ENCODE results near the gene ZNF512.

ZNF512 gene

DNA sequence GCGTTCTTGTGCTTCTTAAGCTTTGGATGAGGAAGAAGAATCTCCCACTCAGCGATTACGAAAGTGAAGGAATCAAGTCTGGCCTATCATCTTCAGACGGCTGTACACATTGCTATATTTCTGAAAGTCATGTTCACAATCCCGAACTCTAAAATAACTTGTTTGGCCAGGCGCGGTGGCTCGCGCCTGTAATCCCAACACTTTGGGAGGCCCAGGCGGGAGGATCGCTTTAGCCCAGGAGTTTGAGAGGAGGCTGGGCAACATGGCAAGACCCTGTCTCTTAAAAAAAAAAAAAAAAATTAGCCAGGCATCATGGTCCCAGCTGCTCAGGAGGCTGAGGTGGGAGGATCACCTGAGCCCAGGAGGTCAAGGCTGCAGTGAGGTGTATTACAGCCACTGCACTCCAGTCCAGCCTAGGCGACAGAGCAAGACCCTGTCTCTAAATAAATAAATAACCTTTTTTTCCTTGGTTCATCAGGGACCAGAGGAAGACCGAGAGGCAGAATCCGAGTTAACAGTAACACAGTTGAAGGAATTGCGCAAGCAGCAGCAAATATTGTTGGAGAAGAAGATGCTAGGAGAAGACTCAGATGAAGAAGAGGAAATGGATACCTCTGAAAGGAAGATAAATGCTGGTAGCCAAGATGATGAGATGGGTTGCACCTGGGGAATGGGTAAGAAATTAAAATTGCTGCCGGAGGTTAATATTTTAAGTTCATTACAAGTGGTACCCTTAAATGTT, 82.0 kb downstream of the ZNF512 start:
- Histone ChIP-seq H3K27me3 (ENCODE audit: control insufficient read depth, insufficient read depth, low read length) (no peaks in the 10 kb centered on the region), H3K9ac (ENCODE audit: low read depth, low read length) (no peak overlapping the region), H3K4me1 (ENCODE audit: control insufficient read depth, insufficient read depth, low read length) (peaks cover 3% of the 10 kb centered on the region), H3K4me3 (ENCODE audit: low read depth, low read length) (peak overlapping the region; percentile 85), H3K9me3 (ENCODE audit: control insufficient read depth, insufficient read depth, low read length) (no peaks in the 10 kb centered on the region), H3K36me3 (ENCODE audit: control insufficient read depth, insufficient read depth, low read length) (peaks cover 12% of the 10 kb centered on the region)

DNA sequence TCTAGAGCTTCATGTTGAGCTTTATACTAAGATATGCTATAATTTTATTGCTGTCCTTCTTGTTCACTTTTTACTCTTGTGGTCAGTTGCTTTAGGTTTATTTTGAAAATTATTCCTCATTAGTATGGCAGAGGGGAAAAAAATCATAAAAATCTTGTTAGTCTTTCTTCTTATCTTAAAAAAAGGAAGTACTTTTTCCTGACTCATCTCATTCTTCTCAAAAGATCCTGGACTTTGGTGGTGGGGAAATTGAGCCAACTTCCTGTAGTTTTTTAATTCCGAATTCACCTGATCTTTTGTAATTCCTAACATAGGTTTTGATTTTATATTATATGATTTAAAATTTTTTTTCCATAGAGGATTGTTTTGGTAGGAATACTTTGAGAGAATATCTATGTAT, 84.6 kb downstream of the ZNF512 start:
- H3K27me3 ChIP-seq (ENCODE audit: control insufficient read depth, insufficient read depth, low read length) = no peaks in the 10 kb centered on the region
- no peak overlapping the region for H3K4me3 ChIP-seq (ENCODE audit: low read depth, low read length)
- H3K36me3 ChIP-seq (ENCODE audit: control insufficient read depth, insufficient read depth, low read length) = peaks cover 2% of the 10 kb centered on the region
- no peak overlapping the region for H3K9ac ChIP-seq (ENCODE audit: low read depth, low read length)
- H3K4me1 ChIP-seq (ENCODE audit: control insufficient read depth, insufficient read depth, low read length) = peaks cover 3% of the 10 kb centered on the region
- no peaks in the 10 kb centered on the region for H3K9me3 ChIP-seq (ENCODE audit: control insufficient read depth, insufficient read depth, low read length)

DNA sequence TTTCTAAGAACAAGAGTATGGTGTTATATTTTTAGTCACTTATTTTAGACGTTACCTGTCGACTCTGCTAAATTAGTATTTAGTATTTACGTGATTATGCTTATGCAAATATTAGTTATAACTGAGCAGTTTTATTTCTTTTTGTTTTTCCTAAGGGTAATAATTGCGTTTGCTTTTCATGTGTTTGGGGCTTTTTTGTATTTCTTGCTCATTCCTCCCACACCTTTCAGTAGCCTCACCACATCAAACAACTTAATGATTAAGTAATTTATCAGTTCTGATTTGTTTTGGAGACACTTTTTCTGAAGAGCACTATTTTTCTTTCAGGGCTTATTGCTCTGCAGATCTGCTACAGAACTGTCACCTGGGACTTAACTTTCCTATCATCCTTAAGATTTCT, 88.4 kb downstream of the ZNF512 start:
- Histone ChIP-seq H3K36me3 (ENCODE audit: control insufficient read depth, insufficient read depth, low read length) (peaks cover 2% of the 10 kb centered on the region), H3K9me3 (ENCODE audit: control insufficient read depth, insufficient read depth, low read length) (no peaks in the 10 kb centered on the region), H3K27me3 (ENCODE audit: control insufficient read depth, insufficient read depth, low read length) (no peaks in the 10 kb centered on the region), H3K4me1 (ENCODE audit: control insufficient read depth, insufficient read depth, low read length) (no peaks in the 10 kb centered on the region), H3K9ac (ENCODE audit: low read depth, low read length) (no peak overlapping the region), H3K4me3 (ENCODE audit: low read depth, low read length) (no peak overlapping the region)

Data from iPS-15b (cell line).